OCI-LY3 (cell line): ENCODE data around the gene AGR3.

Source experiments
- H2AFZ ChIP-seq: fragments of 200-600, 300-600 bp; shearing (Covaris generic); 2 replicates; pipeline ENCODE4 v1.6.0; 2014; ENCODE audit warnings: antibody characterized with exemption, low read depth, low read length
- H3K27ac ChIP-seq: fragments of 200-600, 300-600 bp; sonication (generic); 2 replicates; pipeline ENCODE4 v1.5.1; 2014; ENCODE audit warnings: mild to moderate bottlenecking, low read length, moderate library complexity, mixed read lengths
- H3K27me3 ChIP-seq: fragments of 200-600, 300-600 bp; sonication (generic); 2 replicates; pipeline ENCODE4 v1.6.1; 2014; ENCODE audit warnings: low read depth, low read length, mixed read lengths
- H3K36me3 ChIP-seq: fragments of 200-600, 300-600 bp; sonication (generic); replicated peaks from 2 replicates; pipeline ENCODE3; 2014; ENCODE audit warnings: low read depth, low read length, mixed read lengths
- H3K4me1 ChIP-seq: fragments of 300-600, 200-600 bp; sonication (generic); 2 replicates; pipeline ENCODE4 v1.6.1; 2014; ENCODE audit warnings: low read length, mixed read lengths
- H3K4me2 ChIP-seq: fragments of 200-600, 300-600 bp; sonication (generic); 2 replicates; pipeline ENCODE4 v1.6.1; 2014; ENCODE audit warnings: low read length, mixed read lengths
- H3K4me3 ChIP-seq: fragments of 300-600, 200-600 bp; sonication (generic); 2 replicates; pipeline ENCODE4 v1.5.1; 2014; ENCODE audit warnings: antibody characterized with exemption, mild to moderate bottlenecking, low read length, moderate library complexity
- H3K79me2 ChIP-seq: fragments of 300-600, 200-600 bp; shearing (Covaris generic); 2 replicates; pipeline ENCODE4 v1.6.1; 2014; ENCODE audit warnings: mild to moderate bottlenecking, low read length, mixed read lengths
- H3K9ac ChIP-seq: fragments of 300-600, 200-600 bp; shearing (Covaris generic); 2 replicates; pipeline ENCODE4 v1.6.0; 2014; ENCODE audit warnings: mild to moderate bottlenecking, low read length, moderate library complexity
- H3K9me3 ChIP-seq: fragments of 200-600, 300-600 bp; shearing (Covaris generic); 2 replicates; pipeline ENCODE4 v1.6.1; 2014; ENCODE audit warnings: low read length, mixed read lengths; ENCODE audit not compliant: insufficient read depth
- H4K20me1 ChIP-seq: fragments of 200-600, 300-600 bp; sonication (generic); 2 replicates; pipeline ENCODE4 v1.6.1; 2016; ENCODE audit warnings: low read length, mixed read lengths; ENCODE audit not compliant: insufficient read depth
- CTCF ChIP-seq: fragments of 200-600, 300-600 bp; sonication (generic); IDR thresholded peaks from 2 replicates; pipeline ENCODE4 v1.5.1; 2014; ENCODE audit warnings: antibody characterized with exemption, low read length, low read depth
- EZH2phosphoT487 ChIP-seq: fragments of 200-600 bp; shearing (Covaris generic); IDR thresholded peaks from 2 replicates; pipeline ENCODE4 v1.6.1; 2018; ENCODE audit warnings: antibody characterized with exemption, mixed run types, low read depth

Gene AGR3

DNA sequence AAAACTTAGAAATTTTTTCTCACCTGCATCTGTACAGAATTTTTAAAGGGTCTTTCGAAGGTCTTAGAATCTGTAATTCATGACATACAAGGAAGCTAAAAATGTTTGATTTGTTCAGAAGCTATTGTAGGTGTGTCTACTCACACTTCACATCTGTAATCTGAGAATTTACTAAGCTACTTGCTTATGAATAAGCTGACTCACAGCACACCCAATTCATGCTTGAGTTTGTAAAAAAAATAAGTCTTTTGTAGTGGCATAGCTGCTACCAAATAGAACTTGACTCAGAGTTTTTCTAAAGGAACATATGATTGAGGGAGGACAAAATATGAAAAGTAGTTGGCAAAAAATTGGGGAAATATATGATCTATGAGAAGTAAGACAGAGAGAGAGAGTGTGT, 64.2 kb downstream of the AGR3 start:
- peaks cover 4% of the 10 kb centered on the region for H3K4me1 ChIP-seq
- H3K27me3 ChIP-seq = no peaks in the 10 kb centered on the region
- H3K9me3 ChIP-seq = no peaks in the 10 kb centered on the region
- no peak overlapping the region for H2AFZ ChIP-seq
- H3K4me3 ChIP-seq = no peak overlapping the region
- no peak overlapping the region for H3K4me2 ChIP-seq
- TF ChIP-seq CTCF (no peak), EZH2phosphoT487 (no peak)
- no peaks in the 10 kb centered on the region for H3K36me3 ChIP-seq
- no peak overlapping the region for H3K27ac ChIP-seq
- H4K20me1 ChIP-seq = no peaks in the 10 kb centered on the region
- H3K9ac ChIP-seq = no peak overlapping the region
- H3K79me2 ChIP-seq = no peaks in the 10 kb centered on the region

- Histone ChIP-seq H3K4me1 (peaks cover 5% of the 10 kb centered on the region), H3K9me3 (no peaks in the 10 kb centered on the region), H2AFZ (no peak overlapping the region), H3K27me3 (no peaks in the 10 kb centered on the region), H3K27ac (no peak overlapping the region), H3K4me3 (no peak overlapping the region), H3K36me3 (no peaks in the 10 kb centered on the region), H3K79me2 (no peaks in the 10 kb centered on the region), H3K9ac (no peak overlapping the region), H4K20me1 (no peaks in the 10 kb centered on the region), H3K4me2 (no peak overlapping the region)
- no peak for TF ChIP-seq CTCF
- TF ChIP-seq EZH2phosphoT487 = no peak
These were observed 65.0 kb downstream of the AGR3 start for GRCh38 chr7:16816824-16817223.

DNA sequence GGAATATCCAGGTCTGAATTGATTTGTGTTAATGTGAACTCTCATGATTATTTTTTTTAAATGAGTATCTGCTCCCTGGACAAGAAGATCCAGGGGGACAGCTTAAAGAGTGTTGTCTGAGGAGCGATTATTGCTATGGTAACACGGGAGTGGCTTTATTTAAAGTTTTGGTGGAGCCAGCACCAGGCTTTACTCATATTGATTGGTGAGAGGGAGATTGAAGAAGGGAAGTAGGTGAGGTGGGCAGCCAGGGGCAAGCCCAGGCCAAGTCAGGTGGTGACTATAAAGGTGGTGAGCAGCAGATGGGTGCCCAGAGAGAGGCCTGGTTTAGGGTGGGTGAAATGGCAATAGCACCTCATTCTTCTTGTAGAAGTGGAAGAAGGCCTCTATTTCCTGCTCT, 66.8 kb downstream of the AGR3 start:
- Histone ChIP-seq H3K4me1 (peaks cover 10% of the 10 kb centered on the region), H2AFZ (no peak overlapping the region), H4K20me1 (no peaks in the 10 kb centered on the region), H3K36me3 (no peaks in the 10 kb centered on the region), H3K4me2 (no peak overlapping the region), H3K79me2 (no peaks in the 10 kb centered on the region), H3K4me3 (no peak overlapping the region), H3K9ac (no peak overlapping the region), H3K27ac (no peak overlapping the region), H3K9me3 (no peaks in the 10 kb centered on the region), H3K27me3 (no peaks in the 10 kb centered on the region)
- TF ChIP-seq EZH2phosphoT487 = no peak

DNA sequence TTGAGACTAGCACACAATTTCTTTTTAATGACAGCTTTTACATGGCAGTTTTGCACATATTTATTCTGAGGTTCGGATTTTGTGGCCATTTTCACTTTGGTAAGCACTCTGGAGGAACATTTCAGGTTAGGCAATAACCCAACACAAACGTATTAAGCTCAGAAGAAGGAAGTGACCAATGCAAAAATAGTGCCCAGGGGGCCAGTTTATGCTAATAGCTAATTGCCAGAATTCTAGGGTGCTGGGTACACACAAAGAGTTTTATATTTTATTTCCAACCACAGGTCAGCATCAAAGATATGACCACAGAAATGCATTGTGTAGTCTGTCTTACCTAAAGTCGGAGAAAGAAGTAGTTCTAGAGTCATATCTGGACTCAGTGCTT, 68.6 kb downstream of the AGR3 start:
- H3K4me3 ChIP-seq = no peak overlapping the region
- no peaks in the 10 kb centered on the region for H3K9me3 ChIP-seq
- no peaks in the 10 kb centered on the region for H3K36me3 ChIP-seq
- H3K27me3 ChIP-seq = no peaks in the 10 kb centered on the region
- no peak overlapping the region for H2AFZ ChIP-seq
- TF ChIP-seq EZH2phosphoT487 = no peak
- no peak for TF ChIP-seq CTCF
- no peak overlapping the region for H3K27ac ChIP-seq
- no peaks in the 10 kb centered on the region for H3K79me2 ChIP-seq
- H3K4me2 ChIP-seq = no peak overlapping the region
- H3K4me1 ChIP-seq = peaks cover 10% of the 10 kb centered on the region
- no peaks in the 10 kb centered on the region for H4K20me1 ChIP-seq
- no peak overlapping the region for H3K9ac ChIP-seq
